ENCODE data around the gene ANXA6.

ANXA6 gene

DNA sequence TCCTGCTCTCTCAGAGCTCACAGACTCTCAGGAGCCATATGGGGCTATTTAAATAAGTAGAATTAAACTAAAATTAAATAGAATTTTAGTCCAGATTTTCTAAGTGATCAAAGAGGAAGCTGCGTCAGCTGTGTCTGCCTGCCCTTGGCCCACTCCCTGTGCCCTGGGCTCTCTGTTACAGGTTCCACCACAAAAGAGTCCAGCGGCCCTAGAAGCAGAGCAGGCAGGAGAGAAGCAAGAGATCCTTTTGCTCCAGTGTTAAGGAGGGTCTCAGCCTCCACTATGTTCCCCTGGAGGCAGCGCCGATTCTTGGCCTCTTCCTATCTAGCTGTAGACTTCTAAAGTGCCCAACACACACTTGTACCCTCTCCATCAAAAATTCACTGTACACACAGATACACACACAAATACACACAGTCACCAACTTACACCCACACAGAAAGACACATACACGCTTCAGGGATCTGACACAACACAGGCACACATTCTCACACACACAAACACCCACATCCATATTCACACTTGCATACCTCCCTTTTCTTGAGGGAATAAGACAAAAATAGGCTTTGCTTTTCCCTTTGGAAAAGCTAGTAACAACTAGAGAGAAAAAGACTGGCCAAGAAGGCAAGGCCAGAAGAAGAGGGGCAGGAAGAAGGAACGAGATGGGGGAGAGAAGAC, 71.2 kb downstream of the ANXA6 start:
- TF ChIP-seq RARB (CRISPR knock-in tag; IDR thresholded peaks at IDR 0.05): no peak
- TF ChIP-seq, protein P1, sequence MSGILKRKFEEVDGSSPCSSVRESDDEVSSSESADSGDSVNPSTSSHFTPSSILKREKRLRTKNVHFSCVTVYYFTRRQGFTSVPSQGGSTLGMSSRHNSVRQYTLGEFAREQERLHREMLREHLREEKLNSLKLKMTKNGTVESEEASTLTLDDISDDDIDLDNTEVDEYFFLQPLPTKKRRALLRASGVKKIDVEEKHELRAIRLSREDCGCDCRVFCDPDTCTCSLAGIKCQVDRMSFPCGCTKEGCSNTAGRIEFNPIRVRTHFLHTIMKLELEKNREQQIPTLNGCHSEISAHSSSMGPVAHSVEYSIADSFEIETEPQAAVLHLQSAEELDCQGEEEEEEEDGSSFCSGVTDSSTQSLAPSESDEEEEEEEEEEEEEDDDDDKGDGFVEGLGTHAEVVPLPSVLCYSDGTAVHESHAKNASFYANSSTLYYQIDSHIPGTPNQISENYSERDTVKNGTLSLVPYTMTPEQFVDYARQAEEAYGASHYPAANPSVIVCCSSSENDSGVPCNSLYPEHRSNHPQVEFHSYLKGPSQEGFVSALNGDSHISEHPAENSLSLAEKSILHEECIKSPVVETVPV (CRISPR knock-in tag; IDR thresholded peaks at IDR 0.05): no peak
- no peak for TF ChIP-seq ARNTL (CRISPR knock-in tag; IDR thresholded peaks at IDR 0.05; ENCODE audit: borderline replicate concordance, low read depth)
- no peak for ATAC-seq

DNA sequence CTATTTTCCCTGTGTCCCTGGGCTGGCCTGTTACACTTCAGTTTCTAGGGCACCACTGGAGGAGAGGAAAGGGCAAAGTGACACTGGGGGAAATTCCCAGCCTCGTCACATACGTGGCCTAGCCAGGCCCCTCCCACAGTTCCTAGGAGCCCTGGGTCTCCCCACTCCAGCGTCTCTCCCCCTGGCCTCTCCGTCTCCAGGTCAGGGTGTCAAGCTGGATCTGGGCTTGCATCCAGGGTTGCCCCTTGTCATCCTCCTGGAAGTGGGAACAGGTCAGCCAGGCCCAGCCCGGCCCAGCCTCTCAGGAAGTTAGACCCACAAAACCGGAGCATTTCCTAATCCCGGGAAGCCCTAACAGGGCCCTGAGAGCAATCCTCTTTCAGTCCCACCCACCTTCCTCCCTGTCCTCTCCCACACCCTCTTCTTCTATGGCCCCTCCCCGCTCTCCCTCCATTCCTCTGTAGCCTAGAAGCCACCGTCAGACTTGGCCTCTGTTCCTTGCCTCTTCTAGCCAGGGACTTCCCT, 72.0 kb downstream of the ANXA6 start:
- TF ChIP-seq ESRRG (CRISPR knock-in tag; IDR thresholded peaks at IDR 0.05) (no peak), ZNF70 (CRISPR knock-in tag; IDR thresholded peaks at IDR 0.05) (no peak), GLIS3 (CRISPR knock-in tag; IDR thresholded peaks at IDR 0.05) (no peak), ZFP30 (CRISPR knock-in tag; IDR thresholded peaks at IDR 0.05) (no peak), ISL1 (CRISPR knock-in tag; IDR thresholded peaks at IDR 0.05) (no peak), ARNTL (CRISPR knock-in tag; IDR thresholded peaks at IDR 0.05; ENCODE audit: borderline replicate concordance, low read depth) (no peak), CSDC2 (CRISPR knock-in tag; IDR thresholded peaks at IDR 0.05) (no peak), ZNF8 (CRISPR knock-in tag; IDR thresholded peaks at IDR 0.05) (no peak), TOX (CRISPR knock-in tag; IDR thresholded peaks at IDR 0.05; ENCODE audit: borderline replicate concordance) (no peak), OSR1 (CRISPR knock-in tag; IDR thresholded peaks at IDR 0.05) (no peak), TCF4 (CRISPR knock-in tag; IDR thresholded peaks at IDR 0.05; ENCODE audit: borderline replicate concordance) (no peak), ZNF565 (CRISPR knock-in tag; conservative IDR thresholded peaks at IDR 0.05; ENCODE audit: low read depth) (no peak), PPARA (CRISPR knock-in tag; IDR thresholded peaks at IDR 0.05; ENCODE audit: borderline replicate concordance) (no peak), SNAI2 (CRISPR knock-in tag; IDR thresholded peaks at IDR 0.05) (no peak), BACH2 (CRISPR knock-in tag; IDR thresholded peaks at IDR 0.05; ENCODE audit: borderline replicate concordance) (no peak), ZC3H10 (CRISPR knock-in tag; IDR thresholded peaks at IDR 0.05) (no peak)
- TF ChIP-seq, protein P2, sequence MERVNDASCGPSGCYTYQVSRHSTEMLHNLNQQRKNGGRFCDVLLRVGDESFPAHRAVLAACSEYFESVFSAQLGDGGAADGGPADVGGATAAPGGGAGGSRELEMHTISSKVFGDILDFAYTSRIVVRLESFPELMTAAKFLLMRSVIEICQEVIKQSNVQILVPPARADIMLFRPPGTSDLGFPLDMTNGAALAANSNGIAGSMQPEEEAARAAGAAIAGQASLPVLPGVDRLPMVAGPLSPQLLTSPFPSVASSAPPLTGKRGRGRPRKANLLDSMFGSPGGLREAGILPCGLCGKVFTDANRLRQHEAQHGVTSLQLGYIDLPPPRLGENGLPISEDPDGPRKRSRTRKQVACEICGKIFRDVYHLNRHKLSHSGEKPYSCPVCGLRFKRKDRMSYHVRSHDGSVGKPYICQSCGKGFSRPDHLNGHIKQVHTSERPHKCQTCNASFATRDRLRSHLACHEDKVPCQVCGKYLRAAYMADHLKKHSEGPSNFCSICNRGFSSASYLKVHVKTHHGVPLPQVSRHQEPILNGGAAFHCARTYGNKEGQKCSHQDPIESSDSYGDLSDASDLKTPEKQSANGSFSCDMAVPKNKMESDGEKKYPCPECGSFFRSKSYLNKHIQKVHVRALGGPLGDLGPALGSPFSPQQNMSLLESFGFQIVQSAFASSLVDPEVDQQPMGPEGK (CRISPR knock-in tag; IDR thresholded peaks at IDR 0.05; ENCODE audit: borderline replicate concordance): no peak
- TF ChIP-seq, protein P1 (CRISPR knock-in tag; IDR thresholded peaks at IDR 0.05): no peak
- TF ChIP-seq, protein P3, sequence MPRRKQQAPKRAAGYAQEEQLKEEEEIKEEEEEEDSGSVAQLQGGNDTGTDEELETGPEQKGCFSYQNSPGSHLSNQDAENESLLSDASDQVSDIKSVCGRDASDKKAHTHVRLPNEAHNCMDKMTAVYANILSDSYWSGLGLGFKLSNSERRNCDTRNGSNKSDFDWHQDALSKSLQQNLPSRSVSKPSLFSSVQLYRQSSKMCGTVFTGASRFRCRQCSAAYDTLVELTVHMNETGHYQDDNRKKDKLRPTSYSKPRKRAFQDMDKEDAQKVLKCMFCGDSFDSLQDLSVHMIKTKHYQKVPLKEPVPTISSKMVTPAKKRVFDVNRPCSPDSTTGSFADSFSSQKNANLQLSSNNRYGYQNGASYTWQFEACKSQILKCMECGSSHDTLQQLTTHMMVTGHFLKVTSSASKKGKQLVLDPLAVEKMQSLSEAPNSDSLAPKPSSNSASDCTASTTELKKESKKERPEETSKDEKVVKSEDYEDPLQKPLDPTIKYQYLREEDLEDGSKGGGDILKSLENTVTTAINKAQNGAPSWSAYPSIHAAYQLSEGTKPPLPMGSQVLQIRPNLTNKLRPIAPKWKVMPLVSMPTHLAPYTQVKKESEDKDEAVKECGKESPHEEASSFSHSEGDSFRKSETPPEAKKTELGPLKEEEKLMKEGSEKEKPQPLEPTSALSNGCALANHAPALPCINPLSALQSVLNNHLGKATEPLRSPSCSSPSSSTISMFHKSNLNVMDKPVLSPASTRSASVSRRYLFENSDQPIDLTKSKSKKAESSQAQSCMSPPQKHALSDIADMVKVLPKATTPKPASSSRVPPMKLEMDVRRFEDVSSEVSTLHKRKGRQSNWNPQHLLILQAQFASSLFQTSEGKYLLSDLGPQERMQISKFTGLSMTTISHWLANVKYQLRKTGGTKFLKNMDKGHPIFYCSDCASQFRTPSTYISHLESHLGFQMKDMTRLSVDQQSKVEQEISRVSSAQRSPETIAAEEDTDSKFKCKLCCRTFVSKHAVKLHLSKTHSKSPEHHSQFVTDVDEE (CRISPR knock-in tag; IDR thresholded peaks at IDR 0.05): no peak
- TF ChIP-seq, protein P4, sequence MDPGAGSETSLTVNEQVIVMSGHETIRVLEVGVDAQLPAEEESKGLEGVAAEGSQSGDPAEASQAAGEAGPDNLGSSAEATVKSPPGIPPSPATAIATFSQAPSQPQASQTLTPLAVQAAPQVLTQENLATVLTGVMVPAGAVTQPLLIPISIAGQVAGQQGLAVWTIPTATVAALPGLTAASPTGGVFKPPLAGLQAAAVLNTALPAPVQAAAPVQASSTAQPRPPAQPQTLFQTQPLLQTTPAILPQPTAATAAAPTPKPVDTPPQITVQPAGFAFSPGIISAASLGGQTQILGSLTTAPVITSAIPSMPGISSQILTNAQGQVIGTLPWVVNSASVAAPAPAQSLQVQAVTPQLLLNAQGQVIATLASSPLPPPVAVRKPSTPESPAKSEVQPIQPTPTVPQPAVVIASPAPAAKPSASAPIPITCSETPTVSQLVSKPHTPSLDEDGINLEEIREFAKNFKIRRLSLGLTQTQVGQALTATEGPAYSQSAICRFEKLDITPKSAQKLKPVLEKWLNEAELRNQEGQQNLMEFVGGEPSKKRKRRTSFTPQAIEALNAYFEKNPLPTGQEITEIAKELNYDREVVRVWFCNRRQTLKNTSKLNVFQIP (CRISPR knock-in tag; IDR thresholded peaks at IDR 0.05; ENCODE audit: borderline replicate concordance, low read depth): no peak
- no peak for ATAC-seq

DNA sequence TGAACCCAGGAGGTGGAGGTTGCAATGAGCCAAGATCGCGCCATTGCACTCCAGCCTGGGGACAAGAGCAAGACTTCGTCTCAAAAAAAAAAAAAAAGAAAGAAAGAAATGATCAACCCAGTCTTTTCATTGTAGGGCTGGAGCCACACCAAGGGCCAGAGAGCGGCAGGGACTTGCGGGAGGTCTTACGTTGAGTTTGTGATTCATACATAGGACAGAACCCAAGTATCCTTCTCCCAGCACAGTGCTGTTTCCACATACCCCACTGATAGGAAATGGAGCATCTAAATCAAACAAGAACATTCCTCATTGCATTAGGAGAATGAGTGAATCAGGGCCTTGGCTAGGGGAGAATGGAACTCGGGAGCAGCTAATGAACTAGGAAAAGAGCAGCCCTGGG, 73.2 kb downstream of the ANXA6 start:
- ATAC-seq: no peak
- TF ChIP-seq ZFP3 (CRISPR knock-in tag; IDR thresholded peaks at IDR 0.05) (no peak), ZNF8 (CRISPR knock-in tag; IDR thresholded peaks at IDR 0.05) (no peak), TOX (CRISPR knock-in tag; IDR thresholded peaks at IDR 0.05; ENCODE audit: borderline replicate concordance) (no peak), ARNTL (CRISPR knock-in tag; IDR thresholded peaks at IDR 0.05; ENCODE audit: borderline replicate concordance, low read depth) (no peak), ESRRG (CRISPR knock-in tag; IDR thresholded peaks at IDR 0.05) (no peak), TCF4 (CRISPR knock-in tag; IDR thresholded peaks at IDR 0.05; ENCODE audit: borderline replicate concordance) (no peak), GLIS3 (CRISPR knock-in tag; IDR thresholded peaks at IDR 0.05) (no peak), ZNF565 (CRISPR knock-in tag; conservative IDR thresholded peaks at IDR 0.05; ENCODE audit: low read depth) (no peak), ZC3H10 (CRISPR knock-in tag; IDR thresholded peaks at IDR 0.05) (no peak)

Data from SK-N-SH treated with all-trans-retinoic acid at 6 μM for 48 hours (cell line).